Stomach smooth muscle (tissue), 2 donors: Measurements from ENCODE around the gene TNFRSF1B.

Experiments
- H3K27ac ChIP-seq: one replicate; pipeline ENCODE4 v1.7.0; 2013; ENCODE audit warnings: mild to moderate bottlenecking, low read length, inconsistent platforms
- H3K27me3 ChIP-seq, 2 donors: one replicate each; pipeline ENCODE4 v1.7.0; 2013; ENCODE audit warnings: low read length in 2 of 2; ENCODE audit not compliant: insufficient read depth in 2 of 2, control insufficient read depth in 1 of 2
- H3K36me3 ChIP-seq, 2 donors: one replicate each; pipeline ENCODE4 v1.7.0; 2013; ENCODE audit warnings: low read length in 2 of 2; ENCODE audit not compliant: control insufficient read depth in 2 of 2, insufficient read depth in 2 of 2
- H3K4me1 ChIP-seq: one replicate; pipeline ENCODE4 v1.7.0; 2013; ENCODE audit warnings: low read length; ENCODE audit not compliant: control insufficient read depth, insufficient read depth
- H3K4me3 ChIP-seq, 2 donors: one replicate each; pipeline ENCODE4 v1.7.0; 2013; ENCODE audit warnings: low read length in 2 of 2
- H3K9ac ChIP-seq, 2 donors: one replicate each; pipeline ENCODE4 v1.7.0; 2013; ENCODE audit warnings: low read length in 2 of 2, mild to moderate bottlenecking in 1 of 2
- H3K9me3 ChIP-seq, 2 donors: one replicate each; pipeline ENCODE4 v1.7.0; 2013; ENCODE audit warnings: low read length in 2 of 2; ENCODE audit not compliant: control insufficient read depth in 2 of 2
- donor health status: healthy.
- donor health status: Pancreatic carcinoma.

TNFRSF1B gene

GRCh38 chr1:12148958-12149790 lies 17.6 kb upstream of the TNFRSF1B start:
- peaks cover 7% of the 10 kb centered on the region for H3K4me1 ChIP-seq
- H3K27me3 ChIP-seq = peaks cover 0 to 2% of the 10 kb centered on the region in 2 donors
- H3K4me3 ChIP-seq = no peak overlapping the region
- peaks cover 0 to 8% of the 10 kb centered on the region in 2 donors for H3K9me3 ChIP-seq
- no peak overlapping the region for H3K9ac ChIP-seq
- no peaks in the 10 kb centered on the region for H3K36me3 ChIP-seq
- no peak overlapping the region for H3K27ac ChIP-seq

GRCh38 chr1:12149791-12150175 lies 17.0 kb upstream of the TNFRSF1B start:
- no peak overlapping the region for H3K4me3 ChIP-seq
- peaks cover 0 to 2% of the 10 kb centered on the region in 2 donors for H3K27me3 ChIP-seq
- H3K9ac ChIP-seq = no peak overlapping the region
- no peak overlapping the region for H3K27ac ChIP-seq
- peaks cover 0 to 8% of the 10 kb centered on the region in 2 donors for H3K9me3 ChIP-seq
- peaks cover 7% of the 10 kb centered on the region for H3K4me1 ChIP-seq
- no peaks in the 10 kb centered on the region for H3K36me3 ChIP-seq

GRCh38 chr1:12150456-12151200 lies 16.2 kb upstream of the TNFRSF1B start:
- H3K4me3 ChIP-seq = no peak overlapping the region
- peaks cover 7% of the 10 kb centered on the region for H3K4me1 ChIP-seq
- no peak overlapping the region for H3K27ac ChIP-seq
- H3K9me3 ChIP-seq = peaks cover 0 to 8% of the 10 kb centered on the region in 2 donors
- no peaks in the 10 kb centered on the region for H3K36me3 ChIP-seq
- no peak overlapping the region for H3K9ac ChIP-seq
- H3K27me3 ChIP-seq = peaks cover 0 to 2% of the 10 kb centered on the region in 2 donors

- no peak overlapping the region for H3K9ac ChIP-seq
- H3K9me3 ChIP-seq = peaks cover 0 to 8% of the 10 kb centered on the region in 2 donors
- H3K4me1 ChIP-seq = peaks cover 7% of the 10 kb centered on the region
- no peaks in the 10 kb centered on the region for H3K36me3 ChIP-seq
- no peak overlapping the region for H3K4me3 ChIP-seq
- peaks cover 0 to 2% of the 10 kb centered on the region in 2 donors for H3K27me3 ChIP-seq
- no peak overlapping the region for H3K27ac ChIP-seq
Measured at GRCh38 chr1:12151465-12151864, 15.3 kb upstream of the TNFRSF1B start.

GRCh38 chr1:12152113-12152891 lies 14.5 kb upstream of the TNFRSF1B start:
- Histone ChIP-seq H3K9me3 (peaks cover 0 to 8% of the 10 kb centered on the region in 2 donors), H3K27ac (no peak overlapping the region), H3K4me3 (no peak overlapping the region), H3K27me3 (peaks cover 0 to 2% of the 10 kb centered on the region in 2 donors), H3K36me3 (no peaks in the 10 kb centered on the region), H3K9ac (no peak overlapping the region), H3K4me1 (peaks cover 6% of the 10 kb centered on the region)

GRCh38 chr1:12153181-12153785 lies 13.5 kb upstream of the TNFRSF1B start:
- H3K4me3 ChIP-seq = no peak overlapping the region
- no peak overlapping the region for H3K27ac ChIP-seq
- peaks cover 0 to 2% of the 10 kb centered on the region in 2 donors for H3K27me3 ChIP-seq
- H3K9me3 ChIP-seq = peaks cover 0 to 8% of the 10 kb centered on the region in 2 donors
- H3K36me3 ChIP-seq = no peaks in the 10 kb centered on the region
- peaks cover 2% of the 10 kb centered on the region for H3K4me1 ChIP-seq
- no peak overlapping the region for H3K9ac ChIP-seq

GRCh38 chr1:12155328-12155727 lies 11.5 kb upstream of the TNFRSF1B start:
- no peak overlapping the region for H3K27ac ChIP-seq
- no peaks in the 10 kb centered on the region for H3K9me3 ChIP-seq
- peaks cover 0 to 2% of the 10 kb centered on the region in 2 donors for H3K27me3 ChIP-seq
- H3K4me3 ChIP-seq = no peak overlapping the region
- H3K9ac ChIP-seq = no peak overlapping the region
- no peaks in the 10 kb centered on the region for H3K36me3 ChIP-seq
- peaks cover 2% of the 10 kb centered on the region for H3K4me1 ChIP-seq

- Histone ChIP-seq H3K9me3 (no peaks in the 10 kb centered on the region), H3K4me3 (no peak overlapping the region), H3K27ac (no peak overlapping the region), H3K4me1 (peaks cover 13% of the 10 kb centered on the region), H3K9ac (no peak overlapping the region), H3K36me3 (no peaks in the 10 kb centered on the region), H3K27me3 (peaks cover 0 to under 1% of the 10 kb centered on the region in 2 donors)
Measured at GRCh38 chr1:12157366-12158231, 9.2 kb upstream of the TNFRSF1B start.

- H3K4me1 ChIP-seq = peaks cover 13% of the 10 kb centered on the region
- H3K36me3 ChIP-seq = no peaks in the 10 kb centered on the region
- H3K9ac ChIP-seq = no peak overlapping the region
- no peak overlapping the region for H3K27ac ChIP-seq
- no peak overlapping the region for H3K4me3 ChIP-seq
- no peaks in the 10 kb centered on the region for H3K27me3 ChIP-seq
- no peaks in the 10 kb centered on the region for H3K9me3 ChIP-seq
Measured at GRCh38 chr1:12158357-12159092, 8.3 kb upstream of the TNFRSF1B start.
